Measurements from ENCODE around the gene GTF3C1. TPM values are rescaled to one million over a fixed set of nuclear protein-coding genes. Genes with fewer than 3 reads are reported as not detected.

The GTF3C1 gene
- total RNA-seq, 1 donor = 101 TPM

- no peak for TF ChIP-seq CTCF (IDR thresholded peaks at IDR 0.05; ENCODE audit: insufficient read depth, low read depth, low read length)
- no peak overlapping the region for H3K4me3 ChIP-seq (ENCODE audit: low read depth, low read length)
- no peak for DNase-seq (ENCODE audit: low read depth)
Observed at GRCh38 chr16:27492588-27492979, 57.1 kb downstream of the GTF3C1 start.

GRCh38 chr16:27491894-27492587 is 57.7 kb downstream of the GTF3C1 start:
- H3K4me3 ChIP-seq (ENCODE audit: low read depth, low read length) = no peak overlapping the region
- DNase-seq (ENCODE audit: low read depth) = no peak
- no peak for TF ChIP-seq CTCF (IDR thresholded peaks at IDR 0.05; ENCODE audit: insufficient read depth, low read depth, low read length)

- no peak for DNase-seq (ENCODE audit: low read depth)
- TF ChIP-seq CTCF (IDR thresholded peaks at IDR 0.05; ENCODE audit: insufficient read depth, low read depth, low read length) = no peak
- no peak overlapping the region for H3K4me3 ChIP-seq (ENCODE audit: low read depth, low read length)
Observed at GRCh38 chr16:27489906-27490305, 59.8 kb downstream of the GTF3C1 start.

- no peak for TF ChIP-seq CTCF (IDR thresholded peaks at IDR 0.05; ENCODE audit: insufficient read depth, low read depth, low read length)
- no peak for DNase-seq (ENCODE audit: low read depth)
- no peak overlapping the region for H3K4me3 ChIP-seq (ENCODE audit: low read depth, low read length)
Observed at GRCh38 chr16:27489421-27489820, 60.3 kb downstream of the GTF3C1 start.

- no peak for DNase-seq (ENCODE audit: low read depth)
- no peak overlapping the region for H3K4me3 ChIP-seq (ENCODE audit: low read depth, low read length)
- TF ChIP-seq CTCF (IDR thresholded peaks at IDR 0.05; ENCODE audit: insufficient read depth, low read depth, low read length) = no peak
Observed at GRCh38 chr16:27486760-27487159, 63.0 kb downstream of the GTF3C1 start.

- TF ChIP-seq CTCF (IDR thresholded peaks at IDR 0.05; ENCODE audit: insufficient read depth, low read depth, low read length) = no peak
- no peak for DNase-seq (ENCODE audit: low read depth)
- H3K4me3 ChIP-seq (ENCODE audit: low read depth, low read length) = no peak overlapping the region
Observed at GRCh38 chr16:27486344-27486743, 63.4 kb downstream of the GTF3C1 start.

GRCh38 chr16:27485811-27486210 is 63.9 kb downstream of the GTF3C1 start:
- no peak overlapping the region for H3K4me3 ChIP-seq (ENCODE audit: low read depth, low read length)
- no peak for TF ChIP-seq CTCF (IDR thresholded peaks at IDR 0.05; ENCODE audit: insufficient read depth, low read depth, low read length)
- DNase-seq (ENCODE audit: low read depth) = no peak
